HT1080 (cell line): Measurements from ENCODE around the gene POU4F3. TPM values are rescaled to one million over a fixed set of nuclear protein-coding genes. Genes with fewer than 3 reads are reported as not detected.

ENCODE experiments used
- DNase-seq: peaks from one replicate; pipeline ENCODE4 v3.0.0-alpha.2; 2015; ENCODE audit warnings: low read depth
- total RNA-seq: library from RNA; depleted of rRNA; stranded (reverse); fragments of >200 nt; shearing (Covaris generic); gene quantifications from 2 replicates; pipeline ENCODE4 v1.2.3, GENCODE V29; 2014

POU4F3 gene
- total RNA-seq, 1 experiment from 2014 or later, result 0.19 TPM

GRCh38 chr5:146339715-146340259 is 1.1 kb downstream of the POU4F3 start:
- no peak for DNase-seq

DNA sequence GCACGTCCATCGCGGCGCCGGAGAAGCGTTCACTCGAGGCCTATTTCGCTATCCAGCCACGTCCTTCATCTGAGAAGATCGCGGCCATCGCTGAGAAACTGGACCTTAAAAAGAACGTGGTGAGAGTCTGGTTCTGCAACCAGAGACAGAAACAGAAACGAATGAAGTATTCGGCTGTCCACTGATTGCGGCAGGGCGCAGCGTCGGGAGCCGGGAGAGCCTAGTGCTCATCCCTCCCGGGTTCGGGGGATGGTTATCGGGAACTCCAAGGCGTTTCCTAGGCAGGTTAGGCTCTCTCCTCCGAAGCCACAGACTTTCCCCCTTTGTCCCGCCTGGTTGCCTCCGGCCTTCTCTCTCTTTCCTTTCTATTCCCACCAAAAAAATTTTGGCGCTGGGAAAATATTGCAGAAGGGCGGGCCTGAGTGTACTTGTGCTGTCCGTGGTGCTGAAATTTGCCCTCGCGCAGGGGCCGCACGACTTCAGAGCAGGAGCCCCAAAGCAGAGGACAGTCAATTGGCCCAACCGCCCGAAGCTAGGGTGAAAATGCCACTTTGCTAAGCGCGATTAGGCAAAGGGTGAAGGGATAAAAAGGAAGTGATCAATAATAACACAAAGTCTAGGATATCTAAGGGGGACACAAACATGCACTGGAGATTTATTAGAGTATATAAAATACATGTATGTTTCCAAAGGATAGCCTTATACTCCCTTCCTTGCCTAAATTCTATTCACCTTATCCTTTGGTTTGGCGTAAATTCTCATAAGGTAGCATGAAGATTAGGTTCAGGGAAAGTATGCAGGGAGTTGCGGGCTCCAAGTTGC is 1.8 kb downstream of the POU4F3 start:
- DNase-seq, result peak; percentile 48

GRCh38 chr5:146341854-146342253 is 3.2 kb downstream of the POU4F3 start:
- DNase-seq, result no peak

GRCh38 chr5:146342519-146342881 is 3.9 kb downstream of the POU4F3 start:
- no peak for DNase-seq

DNA sequence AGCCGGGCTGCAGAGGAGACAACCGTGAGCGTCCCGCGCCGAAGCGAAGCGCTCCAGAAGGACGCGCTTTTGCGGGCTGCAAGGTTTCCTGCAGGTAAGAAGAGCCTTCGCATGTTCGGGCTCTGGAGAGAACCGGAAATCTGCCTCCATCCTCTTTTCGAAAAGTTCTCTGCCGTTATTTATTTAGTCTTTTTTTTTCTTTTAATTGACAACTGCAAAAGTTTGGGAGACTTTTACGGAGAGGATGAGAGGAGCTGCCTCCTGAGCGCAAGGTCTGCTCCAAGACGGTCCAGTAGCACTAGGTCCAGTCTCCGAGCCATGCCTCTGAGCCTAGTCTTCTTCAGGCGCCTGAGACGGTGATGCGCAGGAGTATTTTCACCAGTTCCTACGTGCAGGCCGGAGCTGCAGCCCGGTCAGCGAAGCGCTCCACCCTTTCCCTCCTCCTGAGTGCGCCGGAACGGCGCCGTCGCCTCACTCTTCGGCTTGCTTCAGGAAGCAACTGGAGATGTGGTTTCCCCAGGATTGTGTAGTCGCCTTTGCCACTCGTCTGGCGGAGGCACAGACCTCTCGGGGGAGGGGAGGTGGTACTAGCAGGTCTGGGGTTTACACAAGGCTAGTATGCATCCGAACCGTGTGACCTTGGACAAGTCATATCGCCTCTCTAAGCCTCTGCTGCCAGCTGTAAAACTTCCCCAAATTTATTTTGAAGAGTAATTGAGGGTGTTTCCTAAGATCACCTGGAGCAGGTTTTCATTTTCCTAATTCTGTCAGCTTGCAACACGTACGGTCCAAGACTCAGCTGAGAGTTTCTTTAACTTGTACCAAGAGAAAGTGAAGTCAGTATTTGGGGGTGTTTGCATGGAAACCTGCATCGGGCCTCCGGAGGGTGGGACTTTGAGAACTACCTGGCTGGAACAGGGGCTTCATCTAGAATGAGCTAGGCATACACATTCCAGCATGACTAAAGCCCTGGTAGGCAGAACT is 4.5 kb downstream of the POU4F3 start:
- DNase-seq, result no peak

GRCh38 chr5:146344155-146345118 is 5.8 kb downstream of the POU4F3 start:
- DNase-seq, result no peak

DNA sequence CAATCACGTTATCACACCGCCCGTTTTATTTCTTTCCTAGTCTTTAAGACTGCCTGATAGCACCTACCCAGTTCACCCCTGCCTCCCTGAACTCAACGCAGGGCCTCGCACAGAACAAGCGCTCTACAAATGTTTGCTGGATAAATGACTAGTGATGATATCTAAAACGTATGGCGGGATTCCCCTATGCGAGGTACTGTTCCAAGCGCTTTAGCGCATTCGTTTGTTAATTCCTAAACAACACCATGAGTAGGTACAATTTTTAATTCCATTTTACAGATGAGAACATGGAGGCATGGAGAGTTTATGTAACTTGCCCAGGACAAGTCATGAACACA is 6.6 kb downstream of the POU4F3 start:
- no peak for DNase-seq

- no peak for DNase-seq
Measured at GRCh38 chr5:146345578-146346366, 7.1 kb downstream of the POU4F3 start.

DNA sequence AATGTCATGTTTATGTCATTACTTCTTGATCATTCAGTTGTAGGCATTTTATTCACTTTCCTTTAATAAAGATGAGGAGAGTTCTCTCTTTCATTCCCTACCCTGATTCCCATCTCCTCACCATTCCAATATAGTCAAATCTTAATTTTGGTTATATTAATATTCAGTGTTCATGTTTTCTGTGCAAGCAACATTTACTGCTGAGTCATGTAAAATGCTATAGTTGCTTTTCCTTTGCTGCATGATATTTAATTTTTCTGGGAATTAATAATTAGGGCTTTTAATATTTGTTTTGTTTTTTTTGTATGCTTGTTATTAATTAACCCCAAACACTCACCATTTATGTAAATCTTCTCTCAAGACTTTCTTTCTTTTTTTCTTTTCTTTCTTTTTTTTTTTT is 18.5 kb downstream of the POU4F3 start:
- DNase-seq, result no peak

- DNase-seq, result no peak
Measured at GRCh38 chr5:146359836-146360235, 21.2 kb downstream of the POU4F3 start.

DNA sequence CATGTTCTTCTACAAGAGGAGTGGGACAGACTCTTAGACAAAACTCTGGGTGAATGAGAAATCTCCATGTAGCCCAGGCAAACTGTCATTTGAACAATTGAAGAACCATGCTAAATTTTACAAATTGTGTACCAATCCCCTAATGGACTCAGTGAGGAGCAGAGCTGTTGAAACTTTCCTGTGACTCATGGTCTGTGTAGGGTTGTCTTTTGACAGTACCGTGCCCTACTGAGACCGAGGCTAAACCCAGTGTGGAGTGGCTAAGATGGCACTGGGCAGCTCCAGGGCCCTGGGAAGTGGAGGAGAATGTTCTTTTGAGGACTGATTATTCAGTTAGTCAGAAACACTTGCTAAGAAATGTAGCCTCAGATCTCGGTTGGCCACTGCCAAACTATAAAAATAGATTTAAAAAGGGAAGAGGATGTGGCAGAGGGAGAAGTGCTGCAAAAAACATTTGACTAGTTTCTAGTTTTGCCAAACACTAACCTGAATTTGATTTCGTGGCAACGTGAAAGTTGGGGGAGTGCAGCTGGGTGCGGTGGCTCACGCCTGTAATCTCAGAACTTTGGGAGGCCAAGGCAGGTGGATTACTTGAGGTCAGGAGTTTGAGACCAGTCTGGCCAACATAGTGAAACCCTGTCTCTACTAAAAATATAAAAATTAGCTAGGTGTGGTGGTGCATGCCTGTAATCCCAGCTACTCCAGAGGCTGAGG is 24.7 kb downstream of the POU4F3 start:
- DNase-seq, result no peak

GRCh38 chr5:146365618-146366017 is 27.0 kb downstream of the POU4F3 start:
- DNase-seq, result no peak

GRCh38 chr5:146366904-146367303 is 28.3 kb downstream of the POU4F3 start:
- DNase-seq, result no peak

- peak; percentile 40 for DNase-seq
Measured at GRCh38 chr5:146368137-146368536, 29.5 kb downstream of the POU4F3 start.

DNA sequence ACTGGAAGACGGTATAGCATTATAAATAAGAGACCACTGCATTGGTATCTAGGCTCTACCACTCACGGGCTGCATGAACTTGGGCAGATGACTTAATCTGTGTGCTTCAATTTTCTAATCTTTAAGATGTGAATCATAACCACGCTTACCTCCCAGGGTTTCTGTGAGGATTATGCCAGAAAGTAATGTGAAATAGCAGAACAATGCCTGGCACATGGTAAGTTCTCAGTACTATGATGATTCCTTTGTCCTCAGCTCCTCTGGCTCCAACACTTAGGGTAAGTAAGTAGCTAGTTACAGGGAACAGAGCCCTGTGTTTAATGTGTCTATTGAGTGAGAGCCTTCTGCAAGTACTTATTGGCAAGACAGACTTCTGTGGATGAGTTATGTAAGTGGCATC is 31.1 kb downstream of the POU4F3 start:
- peak; percentile 77 for DNase-seq

- DNase-seq, result no peak
Measured at GRCh38 chr5:146376821-146377220, 38.2 kb downstream of the POU4F3 start.

DNA sequence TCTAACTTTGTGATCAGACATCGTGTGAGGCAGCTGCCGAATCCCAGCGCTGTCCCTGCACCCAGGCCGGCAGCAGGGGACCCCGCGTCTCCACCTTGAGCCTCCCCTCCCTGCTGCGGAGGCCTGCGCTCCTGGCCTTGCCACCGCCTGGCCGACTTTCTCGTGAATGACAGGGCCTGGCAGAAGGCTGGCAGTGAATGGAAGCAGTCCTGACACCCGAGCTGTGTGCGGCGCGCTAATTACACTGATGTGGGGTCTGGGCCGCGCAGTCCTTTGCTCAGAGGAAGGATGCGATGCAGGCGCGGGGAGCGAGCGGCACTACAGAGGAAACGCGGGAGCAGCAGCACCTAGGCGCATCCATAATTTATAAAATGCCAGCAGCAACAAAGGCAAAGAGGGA is 40.3 kb downstream of the POU4F3 start:
- DNase-seq, result no peak

DNA sequence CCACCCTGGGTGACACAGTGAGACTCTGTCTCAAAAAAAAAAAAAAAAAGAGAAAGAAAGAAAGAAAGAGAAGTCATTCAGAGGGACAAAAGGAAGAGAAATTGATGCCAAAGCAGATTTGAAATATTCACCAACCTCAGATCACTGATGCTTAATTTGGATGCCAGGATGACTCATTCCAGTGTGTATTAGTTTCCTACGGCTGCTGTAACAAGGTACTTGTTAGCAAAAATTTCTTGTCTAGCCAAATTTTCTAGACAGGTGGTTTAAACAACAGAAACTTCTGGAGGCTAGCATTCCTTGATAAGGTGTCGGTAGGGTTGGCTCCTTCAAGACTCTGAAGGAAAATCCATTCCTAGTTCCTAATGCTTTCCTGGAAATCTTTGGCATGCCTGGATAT is 42.1 kb downstream of the POU4F3 start:
- DNase-seq, result no peak

DNA sequence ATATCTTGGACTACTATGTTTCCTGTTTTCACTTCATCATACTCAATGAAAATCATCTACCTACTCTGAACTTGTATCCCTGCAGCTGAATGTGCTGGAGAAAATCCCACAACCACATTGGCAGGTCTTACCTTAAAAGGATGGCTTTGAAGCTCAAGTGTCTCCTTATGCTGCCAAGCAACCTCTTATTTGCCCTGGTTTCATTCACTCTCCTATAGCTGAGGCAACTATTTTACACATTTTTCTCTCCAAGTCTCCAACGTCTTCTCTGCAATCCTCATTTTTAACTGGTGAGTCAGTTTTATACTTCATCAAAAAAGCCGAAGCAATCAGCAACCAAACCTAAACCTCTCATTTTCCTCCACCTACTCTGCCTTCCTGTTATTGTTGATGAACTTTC is 49.7 kb downstream of the POU4F3 start:
- peak; percentile 57 for DNase-seq

DNA sequence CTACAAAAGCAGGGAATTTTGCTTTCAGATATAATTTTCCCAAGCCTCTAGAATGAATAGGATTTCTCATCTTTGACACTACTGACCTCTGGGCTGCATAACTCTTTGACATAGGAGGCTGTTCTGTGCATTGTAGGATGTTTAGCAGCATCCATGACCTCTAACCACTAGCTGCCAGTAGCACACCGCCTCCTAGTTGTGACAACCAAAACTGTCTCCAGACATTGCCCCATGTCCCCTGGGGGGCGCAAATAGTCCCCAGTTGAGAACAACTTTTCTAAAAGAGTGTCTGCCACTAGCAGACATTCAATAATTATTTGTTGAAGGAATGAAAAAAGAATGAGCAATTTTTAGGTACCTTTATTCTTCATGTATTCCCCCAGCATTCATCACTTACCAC is 51.8 kb downstream of the POU4F3 start:
- no peak for DNase-seq
